SK-N-SH treated with all-trans-retinoic acid at 6 μM for 48 hours (cell line): ENCODE results near the gene CDK4.

Source experiments
- ATAC-seq: fragments of 200-7000 bp; cut with Tn5 transposase; 3 replicates; pipeline ENCODE4 v1.9.1; 2020; ENCODE audit warnings: mild to moderate bottlenecking, moderate library complexity
- ARNTL ChIP-seq: fragments of 450-650 bp; formaldehyde crosslinking; IDR thresholded peaks from 2 replicates; pipeline ENCODE4 v1.5.0; 2020; ENCODE audit warnings: low read depth, mild to moderate bottlenecking, moderate library complexity, borderline replicate concordance
- BACH2 ChIP-seq: fragments of 250-450 bp; sonication (Bioruptor Pico); IDR thresholded peaks from 2 replicates; pipeline ENCODE4 v1.9.0; 2021; ENCODE audit warnings: mild to moderate bottlenecking, borderline replicate concordance
- CREB5 ChIP-seq: fragments of 250-450 bp; sonication (Bioruptor Pico); IDR thresholded peaks from 2 replicates; pipeline ENCODE4 v1.5.1; 2020; ENCODE audit warnings: low read depth, mild to moderate bottlenecking, moderate library complexity
- CSDC2 ChIP-seq: fragments of 250-450 bp; sonication (Bioruptor Pico); IDR thresholded peaks from 2 replicates; pipeline ENCODE4 v1.5.0; 2020; ENCODE audit warnings: mild to moderate bottlenecking, moderate library complexity
- ESRRG ChIP-seq: fragments of 250-450 bp; sonication (Bioruptor Pico); IDR thresholded peaks from 2 replicates; pipeline ENCODE4 v1.6.1; 2021; ENCODE audit warnings: mild to moderate bottlenecking
- GLIS3 ChIP-seq: fragments of 250-450 bp; sonication (Bioruptor Pico); IDR thresholded peaks from 2 replicates; pipeline ENCODE4 v1.5.0; 2020; ENCODE audit warnings: mild to moderate bottlenecking, moderate library complexity
- ISL1 ChIP-seq: fragments of 250-450 bp; sonication (Bioruptor Pico); IDR thresholded peaks from 2 replicates; pipeline ENCODE4 v2.1.2; 2022; ENCODE audit warnings: mild to moderate bottlenecking, moderate library complexity
- OSR1 ChIP-seq: fragments of 250-450 bp; sonication (Bioruptor Pico); IDR thresholded peaks from 2 replicates; pipeline ENCODE4 v1.8.0; 2022; ENCODE audit warnings: moderate library complexity, mild to moderate bottlenecking, inconsistent platforms
- POU6F1 ChIP-seq: fragments of 250-450 bp; sonication (Bioruptor Pico); IDR thresholded peaks from 2 replicates; pipeline ENCODE4 v1.8.0; 2021; ENCODE audit warnings: low read depth, mild to moderate bottlenecking, moderate library complexity, borderline replicate concordance
- PPARA ChIP-seq: fragments of 250-450 bp; sonication (Bioruptor Pico); IDR thresholded peaks from 2 replicates; pipeline ENCODE4 v1.5.0; 2020; ENCODE audit warnings: mild to moderate bottlenecking, borderline replicate concordance
- RARB ChIP-seq: fragments of 250-450 bp; sonication (Bioruptor Pico); IDR thresholded peaks from 2 replicates; pipeline ENCODE4 v1.8.0; 2021; ENCODE audit warnings: mild to moderate bottlenecking, moderate library complexity
- TCF4 ChIP-seq: fragments of 250-450 bp; sonication (Bioruptor Pico); IDR thresholded peaks from 2 replicates; pipeline ENCODE4 v1.8.0; 2021; ENCODE audit warnings: mild to moderate bottlenecking, moderate library complexity, borderline replicate concordance
- TOX ChIP-seq: fragments of 250-450 bp; sonication (Bioruptor Pico); IDR thresholded peaks from 2 replicates; pipeline ENCODE4 v1.8.0; 2021; ENCODE audit warnings: mild to moderate bottlenecking, moderate library complexity, borderline replicate concordance
- TSHZ2 ChIP-seq: fragments of 250-450 bp; sonication (Bioruptor Pico); IDR thresholded peaks from 2 replicates; pipeline ENCODE4 v1.5.0; 2020; ENCODE audit warnings: mild to moderate bottlenecking, moderate library complexity
- ZC3H10 ChIP-seq: fragments of 250-450 bp; sonication (Bioruptor Pico); IDR thresholded peaks from 2 replicates; pipeline ENCODE4 v1.5.1; 2021; ENCODE audit warnings: mild to moderate bottlenecking, moderate library complexity
- ZFP3 ChIP-seq: fragments of 250-450 bp; sonication (Bioruptor Pico); IDR thresholded peaks from 2 replicates; pipeline ENCODE4 v1.5.0; 2020; ENCODE audit warnings: mild to moderate bottlenecking, moderate library complexity
- ZFP30 ChIP-seq: fragments of 450-650 bp; formaldehyde crosslinking; IDR thresholded peaks from 2 replicates; pipeline ENCODE4 v1.5.0; 2022; ENCODE audit warnings: mild to moderate bottlenecking, moderate library complexity
- ZNF565 ChIP-seq: fragments of 450-650 bp; formaldehyde crosslinking; conservative IDR thresholded peaks from 2 replicates; pipeline ENCODE4 v1.5.0; 2020; ENCODE audit warnings: low read depth, mild to moderate bottlenecking, moderate library complexity
- ZNF8 ChIP-seq: fragments of 450-650 bp; formaldehyde crosslinking; IDR thresholded peaks from 2 replicates; pipeline ENCODE4 v1.5.0; 2020; ENCODE audit warnings: mild to moderate bottlenecking, moderate library complexity
- TF ChIP-seq, protein P1 (sequence below): fragments of 250-450 bp; sonication (Bioruptor Pico); IDR thresholded peaks from 2 replicates; pipeline ENCODE4 v1.8.0; 2020; ENCODE audit warnings: mild to moderate bottlenecking, moderate library complexity, borderline replicate concordance

The CDK4 gene

DNA sequence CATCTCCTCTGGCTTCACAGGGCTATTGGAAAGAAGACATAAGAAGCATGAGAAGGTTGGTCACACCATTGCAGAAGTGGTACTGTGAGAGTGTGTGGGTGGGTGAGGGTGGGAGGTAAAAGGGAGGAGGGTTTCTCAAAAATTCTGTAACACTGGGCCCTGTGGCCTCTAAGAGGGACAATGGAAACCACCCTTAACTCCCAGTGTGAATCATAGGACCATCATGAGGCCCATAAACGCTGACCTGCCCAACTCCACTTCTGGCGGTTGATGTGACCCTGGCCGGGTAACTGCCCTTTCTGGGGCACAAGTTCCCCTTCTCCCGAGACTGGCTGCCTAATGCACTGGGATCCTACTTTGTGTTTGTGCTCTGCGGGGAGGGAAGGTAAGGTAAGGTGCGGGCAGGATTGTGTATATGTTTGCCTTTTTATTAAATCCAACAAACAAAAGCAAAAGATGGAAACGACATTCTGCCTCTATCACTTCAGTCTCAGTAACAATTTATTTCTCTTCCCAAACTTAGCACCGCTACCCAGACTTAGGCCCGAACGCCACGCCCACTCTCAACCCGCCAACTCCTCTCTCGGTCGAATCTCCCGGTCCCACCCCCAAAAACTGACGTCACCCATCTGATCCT is 19.2 kb upstream of the CDK4 start:
- TF ChIP-seq TCF4 (CRISPR knock-in tag) (no peak), ZFP30 (CRISPR knock-in tag) (no peak), ZC3H10 (CRISPR knock-in tag) (no peak)
- ATAC-seq = peak; percentile 81

DNA sequence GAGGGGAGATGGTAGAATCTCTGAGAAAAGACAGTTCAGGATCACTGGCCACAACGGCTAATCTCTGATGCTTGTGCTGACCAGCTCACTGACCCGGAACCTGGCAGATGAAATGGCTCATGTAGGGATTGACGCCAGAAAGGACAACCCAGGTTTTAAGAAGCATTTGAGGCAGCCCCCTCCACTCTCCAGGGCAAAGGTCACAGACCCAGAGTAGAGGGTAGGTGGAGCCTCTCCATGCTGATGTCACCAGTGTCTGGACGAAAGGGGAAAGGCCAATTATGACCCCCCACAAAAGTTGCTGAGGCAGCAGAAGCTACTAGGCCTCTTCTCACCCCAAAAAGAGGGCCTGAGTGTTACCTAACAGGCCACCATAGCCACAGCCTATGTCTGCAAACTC is 18.6 kb upstream of the CDK4 start:
- no peak for TF ChIP-seq ISL1 (CRISPR knock-in tag)
- no peak for TF ChIP-seq ARNTL
- TF ChIP-seq CREB5 (CRISPR knock-in tag) = no peak
- no peak for TF ChIP-seq RARB
- no peak for TF ChIP-seq TSHZ2
- no peak for TF ChIP-seq BACH2
- TF ChIP-seq ZNF8 (CRISPR knock-in tag) = no peak
- no peak for TF ChIP-seq CSDC2 (CRISPR knock-in tag)
- TF ChIP-seq ZNF565 (CRISPR knock-in tag) = no peak
- no peak for TF ChIP-seq ZFP30 (CRISPR knock-in tag)
- TF ChIP-seq ESRRG (CRISPR knock-in tag) = no peak
- TF ChIP-seq, all 23 proteins: peak for 0
- no peak for ATAC-seq

GRCh38 chr12:57769594-57769993 is 17.5 kb upstream of the CDK4 start:
- no peak for TF ChIP-seq OSR1 (CRISPR knock-in tag)
- no peak for TF ChIP-seq POU6F1
- TF ChIP-seq ZNF565 (CRISPR knock-in tag) = no peak
- TF ChIP-seq ZC3H10 (CRISPR knock-in tag) = no peak
- no peak for TF ChIP-seq ISL1 (CRISPR knock-in tag)
- TF ChIP-seq RARB = no peak
- no peak for TF ChIP-seq ZFP3 (CRISPR knock-in tag)
- TF ChIP-seq BACH2 = no peak
- no peak for TF ChIP-seq ZNF8 (CRISPR knock-in tag)
- TF ChIP-seq CSDC2 (CRISPR knock-in tag) = no peak
- no peak for TF ChIP-seq GLIS3
- TF ChIP-seq TCF4 (CRISPR knock-in tag) = no peak
- no peak for TF ChIP-seq PPARA (CRISPR knock-in tag)
- ATAC-seq = no peak

DNA sequence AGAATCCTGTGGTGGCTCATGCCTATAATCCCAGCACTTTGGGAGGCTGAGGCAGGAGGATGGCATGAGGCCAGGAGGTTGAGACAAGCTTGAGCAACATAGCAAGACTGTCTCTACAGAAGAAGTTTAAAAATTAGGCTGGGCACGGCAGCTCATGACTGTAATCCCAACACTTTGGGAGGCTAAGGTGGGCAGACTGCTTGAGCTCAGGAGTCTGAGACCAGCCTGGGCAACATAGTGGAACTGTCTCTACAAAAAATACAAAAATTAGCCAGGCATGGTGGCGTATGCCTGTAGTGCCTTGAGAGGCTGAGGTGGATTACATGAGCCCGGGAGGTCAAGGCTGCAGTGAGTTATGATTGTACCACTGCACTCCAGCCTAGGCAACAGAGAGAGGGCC is 15.8 kb upstream of the CDK4 start:
- no peak for ATAC-seq
- TF ChIP-seq CSDC2 (CRISPR knock-in tag) (no peak), BACH2 (no peak)
- TF ChIP-seq, protein P1, sequence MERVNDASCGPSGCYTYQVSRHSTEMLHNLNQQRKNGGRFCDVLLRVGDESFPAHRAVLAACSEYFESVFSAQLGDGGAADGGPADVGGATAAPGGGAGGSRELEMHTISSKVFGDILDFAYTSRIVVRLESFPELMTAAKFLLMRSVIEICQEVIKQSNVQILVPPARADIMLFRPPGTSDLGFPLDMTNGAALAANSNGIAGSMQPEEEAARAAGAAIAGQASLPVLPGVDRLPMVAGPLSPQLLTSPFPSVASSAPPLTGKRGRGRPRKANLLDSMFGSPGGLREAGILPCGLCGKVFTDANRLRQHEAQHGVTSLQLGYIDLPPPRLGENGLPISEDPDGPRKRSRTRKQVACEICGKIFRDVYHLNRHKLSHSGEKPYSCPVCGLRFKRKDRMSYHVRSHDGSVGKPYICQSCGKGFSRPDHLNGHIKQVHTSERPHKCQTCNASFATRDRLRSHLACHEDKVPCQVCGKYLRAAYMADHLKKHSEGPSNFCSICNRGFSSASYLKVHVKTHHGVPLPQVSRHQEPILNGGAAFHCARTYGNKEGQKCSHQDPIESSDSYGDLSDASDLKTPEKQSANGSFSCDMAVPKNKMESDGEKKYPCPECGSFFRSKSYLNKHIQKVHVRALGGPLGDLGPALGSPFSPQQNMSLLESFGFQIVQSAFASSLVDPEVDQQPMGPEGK (CRISPR knock-in tag) = no peak

- no peak for TF ChIP-seq TOX (CRISPR knock-in tag)
- no peak for ATAC-seq
Observed at GRCh38 chr12:57767305-57767698, 15.2 kb upstream of the CDK4 start.
